CD4-positive, alpha-beta T cell treated with Interleukin-4 for 1 hour (primary cell): ENCODE results near the gene ADGRB2.

ENCODE experiments used
- DNase-seq, 2 donors: peaks; one replicate each; pipeline ENCODE4 v3.0.0-alpha.2; 2020 to 2022

The ADGRB2 gene

DNA sequence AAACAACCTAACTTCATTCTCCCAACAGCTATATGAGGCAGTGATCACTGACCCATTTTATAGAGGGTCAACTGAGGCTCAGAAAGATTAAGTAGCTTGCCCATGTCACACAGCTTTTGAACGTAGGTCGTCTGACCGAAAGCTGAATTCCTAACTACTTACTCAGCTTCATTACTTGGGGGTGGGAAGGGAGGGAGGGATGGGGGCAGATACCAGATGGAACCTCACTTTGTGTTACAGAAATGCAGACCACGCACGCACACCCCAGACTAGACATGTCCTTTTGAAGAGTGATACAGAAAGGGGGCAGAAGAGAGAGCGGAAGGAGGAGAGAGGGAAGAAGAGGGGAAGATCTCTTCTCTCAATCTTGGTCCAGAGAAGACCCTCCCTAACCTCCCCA lies 2.3 kb downstream of the ADGRB2 start:
- DNase-seq: no peak

DNA sequence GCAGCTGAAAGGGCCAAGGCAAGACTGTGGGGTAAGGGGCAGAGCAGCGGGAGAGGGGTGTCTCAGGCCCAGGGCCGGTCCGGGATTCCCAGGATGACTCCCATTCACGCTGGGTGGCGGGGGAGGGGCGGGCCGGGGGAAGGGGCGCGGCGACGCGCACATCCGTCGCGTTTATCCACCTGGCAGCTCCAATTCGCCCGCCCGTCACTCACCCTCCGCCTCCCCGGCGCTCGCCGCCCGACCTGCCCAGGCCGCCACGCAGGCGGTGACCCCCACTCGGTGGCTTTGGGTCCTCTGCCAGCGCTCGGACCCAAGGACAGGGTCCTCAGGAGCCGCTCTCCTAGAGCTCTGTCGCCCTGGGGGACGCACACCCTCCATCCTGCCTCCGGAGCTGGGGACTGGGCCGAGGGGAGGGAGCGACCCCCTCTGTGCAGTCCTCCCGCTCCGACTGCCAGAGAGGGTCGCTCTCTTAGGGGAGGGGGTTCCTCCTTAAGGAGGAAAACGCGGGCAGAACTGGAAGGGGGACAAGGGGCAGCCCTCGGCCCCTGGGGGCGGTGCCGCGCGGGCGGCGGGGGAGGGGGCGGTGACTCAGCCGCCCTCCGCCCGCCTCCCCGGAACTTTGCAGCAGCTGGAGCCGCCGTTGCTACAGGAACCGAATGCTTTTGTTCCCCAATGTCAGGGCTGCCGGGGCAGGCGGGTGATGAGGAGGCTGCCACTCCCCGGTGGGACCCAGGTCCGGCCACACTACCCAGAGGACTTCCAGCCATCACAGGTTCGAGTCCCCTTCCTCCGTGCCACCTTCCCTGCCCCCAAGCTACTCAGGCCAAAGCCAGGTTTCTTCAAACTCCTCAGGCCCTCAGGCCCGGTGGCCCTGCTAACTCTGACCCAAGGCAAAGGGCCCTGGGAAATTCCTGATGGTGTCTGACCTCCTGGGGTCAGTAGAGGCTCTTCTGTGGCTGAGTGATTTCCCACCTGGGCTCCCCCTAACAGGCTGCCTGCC lies 3.4 kb downstream of the ADGRB2 start:
- DNase-seq: peak; percentile 75 to 81

DNA sequence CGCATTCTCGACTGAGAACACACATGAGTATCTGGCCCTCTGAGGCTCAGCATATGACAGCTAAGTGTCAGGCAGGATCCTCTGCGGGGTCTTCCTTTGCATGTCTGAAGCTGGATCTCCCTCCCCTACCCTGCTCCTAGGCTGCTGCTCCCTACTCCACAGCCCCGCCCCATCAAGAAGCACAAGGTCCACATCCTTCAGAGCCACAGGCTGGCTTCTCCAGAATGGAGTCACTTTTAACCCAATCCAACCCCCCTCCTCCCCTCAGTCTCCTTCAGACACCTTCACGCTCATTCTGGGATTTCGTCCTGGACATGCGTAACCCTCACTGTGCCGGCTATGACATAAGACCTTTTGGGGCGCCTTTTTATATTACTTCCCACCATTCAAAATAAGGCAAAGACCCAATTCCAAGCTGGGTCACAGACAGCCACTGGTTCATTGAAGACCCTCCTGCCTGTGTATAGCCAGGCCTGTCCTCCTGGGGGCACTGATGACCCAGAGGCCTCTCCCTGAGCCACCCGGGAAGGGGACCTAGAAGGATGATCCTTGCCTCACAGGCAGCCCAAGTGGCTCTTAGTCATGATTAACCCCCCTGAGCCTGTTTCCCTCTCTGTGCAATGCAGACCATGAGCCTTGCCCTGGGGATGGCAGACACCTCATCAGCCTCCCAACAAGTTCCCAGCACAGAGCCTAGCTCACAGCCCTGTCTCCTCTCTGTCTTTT lies 4.7 kb downstream of the ADGRB2 start:
- DNase-seq: no peak

DNA sequence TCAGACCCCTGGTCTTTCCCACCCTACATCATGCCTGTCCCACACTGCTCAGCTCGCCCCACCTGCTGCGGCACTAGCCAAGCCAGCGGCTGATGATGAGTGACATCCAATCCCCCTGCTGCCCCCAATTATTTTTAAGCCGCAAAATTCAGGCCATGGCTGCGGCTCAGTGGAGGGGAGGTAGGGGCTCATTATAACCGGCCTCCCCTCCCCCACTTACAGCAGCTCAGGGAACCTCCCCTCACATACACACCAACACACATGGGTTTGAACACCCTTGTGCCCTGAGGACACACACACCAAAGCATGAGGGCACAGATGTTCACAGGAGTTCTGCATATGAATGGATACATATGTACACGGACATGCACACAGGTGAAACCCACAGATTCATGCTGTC lies 5.3 kb downstream of the ADGRB2 start:
- DNase-seq: no peak

DNA sequence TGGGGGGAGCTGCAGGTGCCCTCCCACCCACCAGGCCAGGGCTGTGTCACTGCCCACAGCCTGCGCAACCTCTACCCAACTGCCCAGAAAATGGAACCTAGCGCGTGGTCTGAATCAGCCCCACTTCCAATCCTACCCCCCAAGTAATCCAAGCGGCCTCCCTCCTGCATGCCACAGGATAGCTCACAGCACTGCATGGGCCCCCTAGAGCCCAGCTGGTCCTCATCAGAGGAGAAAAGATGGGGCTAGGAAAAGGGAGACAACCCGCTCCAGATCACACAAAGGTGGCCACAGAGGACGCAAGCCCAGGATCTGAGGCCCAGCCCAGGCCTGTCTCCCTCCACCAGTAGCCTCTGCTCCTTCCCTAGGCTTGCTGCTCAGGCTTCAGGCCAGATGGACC lies 6.2 kb downstream of the ADGRB2 start:
- DNase-seq: no peak

DNA sequence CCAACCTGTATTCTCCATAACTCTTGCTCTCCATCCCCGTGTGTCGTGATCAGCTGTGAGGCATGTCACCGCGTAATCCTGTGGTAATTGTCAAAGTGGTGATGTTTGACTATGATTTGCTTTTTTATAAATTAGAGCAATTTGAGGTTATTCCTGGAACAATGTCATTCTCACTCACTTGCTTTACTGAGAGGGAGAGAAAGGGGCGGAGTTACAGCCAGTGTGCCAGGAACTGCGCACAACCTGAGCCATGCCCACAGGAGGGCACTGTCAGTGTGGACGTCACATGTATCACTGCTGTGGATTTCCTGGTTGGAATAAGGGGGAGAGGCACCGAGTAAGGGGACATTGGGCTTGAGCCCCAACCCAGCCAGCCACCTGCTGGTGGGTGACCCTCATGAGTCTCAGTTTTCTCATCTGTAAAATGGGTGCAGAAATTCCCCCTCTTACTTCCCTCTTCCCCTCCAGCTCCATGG lies 6.9 kb downstream of the ADGRB2 start:
- no peak for DNase-seq

DNA sequence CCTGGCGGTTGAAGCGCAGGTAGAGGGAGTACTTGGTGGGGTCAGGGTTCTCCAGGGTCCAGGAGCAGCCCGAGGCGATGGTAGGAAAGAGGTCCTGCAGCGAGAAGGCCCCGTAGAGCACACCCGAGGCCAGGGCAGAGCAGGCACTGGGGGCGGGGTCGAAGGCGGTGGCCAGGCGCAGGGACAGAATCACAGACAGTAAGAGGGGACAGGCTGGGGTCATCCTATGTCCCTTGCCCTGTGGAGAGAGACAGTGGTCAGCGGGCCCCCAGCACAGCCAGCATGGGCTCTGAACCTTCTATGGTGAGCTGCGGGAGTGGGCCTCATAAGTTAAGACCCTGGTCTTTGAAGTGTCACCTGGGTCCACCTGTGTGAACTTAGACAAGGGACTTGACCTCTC lies 7.6 kb downstream of the ADGRB2 start:
- no peak for DNase-seq

DNA sequence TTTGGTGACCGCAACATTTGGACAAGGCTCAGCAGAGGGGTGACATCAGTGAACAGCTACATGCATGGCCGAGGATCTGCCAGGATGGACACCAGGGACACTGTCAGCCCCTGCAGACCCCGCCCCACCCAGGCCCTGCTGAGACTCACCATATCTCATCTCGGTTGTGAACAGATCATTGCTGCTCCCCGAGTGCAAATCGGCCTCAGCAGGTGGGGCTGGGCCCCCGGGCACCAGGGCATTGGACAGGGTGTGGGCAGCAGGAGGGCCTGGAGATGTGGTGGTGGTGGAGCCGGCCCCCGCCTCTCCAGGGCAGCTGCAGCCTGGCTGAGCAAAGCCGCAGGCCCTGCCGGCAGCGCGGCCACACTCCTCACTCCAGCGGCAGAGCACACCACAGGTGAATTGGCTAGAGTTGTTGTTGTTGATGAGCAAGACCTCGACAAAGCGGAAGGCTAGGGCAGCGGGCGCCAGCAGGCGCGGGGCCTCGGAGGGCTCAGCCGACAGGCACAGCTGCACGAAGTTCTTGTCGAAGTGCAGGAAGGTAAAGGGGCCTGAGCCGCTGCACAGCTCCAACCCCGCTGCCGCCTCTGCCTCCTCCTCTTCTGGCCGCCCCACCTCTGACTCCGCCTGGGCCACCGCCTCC lies 8.2 kb downstream of the ADGRB2 start:
- no peak for DNase-seq

DNA sequence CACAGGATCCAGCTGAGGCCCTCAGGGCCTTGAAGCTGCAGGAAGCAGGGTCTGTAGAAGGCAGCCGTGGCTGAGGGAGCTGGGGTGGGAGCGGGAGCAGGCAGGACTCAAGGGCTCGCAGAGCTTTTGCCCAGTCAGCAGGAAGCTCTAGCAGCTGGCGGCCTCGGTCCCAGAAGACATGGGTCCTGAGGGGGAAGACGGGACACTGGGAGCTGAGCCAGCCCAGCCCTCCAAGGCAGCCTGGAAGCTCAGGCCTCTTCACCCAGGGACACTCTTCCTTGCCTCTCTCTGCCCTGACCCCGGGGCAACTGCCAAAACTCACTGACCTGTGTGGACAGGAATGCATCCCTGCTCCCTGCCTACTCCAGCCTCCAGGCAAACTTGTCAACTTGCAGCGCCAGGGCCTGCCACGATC lies 8.9 kb downstream of the ADGRB2 start:
- no peak for DNase-seq

DNA sequence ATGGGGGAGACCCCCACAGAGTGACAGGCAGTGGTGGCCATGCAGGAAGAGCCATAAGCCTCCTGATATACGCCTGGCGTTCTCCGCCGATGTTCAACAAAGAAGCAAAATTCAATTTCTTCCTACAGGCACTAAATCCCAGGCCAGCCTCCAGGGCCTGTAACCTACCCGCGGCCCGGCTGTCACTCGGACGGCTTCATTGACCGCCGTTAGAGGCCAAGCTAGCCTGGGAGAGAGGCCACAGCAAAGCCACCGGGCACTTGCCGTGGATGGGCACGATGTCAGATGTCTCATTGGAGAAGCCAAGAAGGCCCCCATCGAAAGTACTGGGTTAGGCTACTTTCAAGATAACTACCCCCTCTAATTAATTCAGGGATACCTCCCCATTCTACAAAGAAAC lies 9.7 kb downstream of the ADGRB2 start:
- DNase-seq: no peak

DNA sequence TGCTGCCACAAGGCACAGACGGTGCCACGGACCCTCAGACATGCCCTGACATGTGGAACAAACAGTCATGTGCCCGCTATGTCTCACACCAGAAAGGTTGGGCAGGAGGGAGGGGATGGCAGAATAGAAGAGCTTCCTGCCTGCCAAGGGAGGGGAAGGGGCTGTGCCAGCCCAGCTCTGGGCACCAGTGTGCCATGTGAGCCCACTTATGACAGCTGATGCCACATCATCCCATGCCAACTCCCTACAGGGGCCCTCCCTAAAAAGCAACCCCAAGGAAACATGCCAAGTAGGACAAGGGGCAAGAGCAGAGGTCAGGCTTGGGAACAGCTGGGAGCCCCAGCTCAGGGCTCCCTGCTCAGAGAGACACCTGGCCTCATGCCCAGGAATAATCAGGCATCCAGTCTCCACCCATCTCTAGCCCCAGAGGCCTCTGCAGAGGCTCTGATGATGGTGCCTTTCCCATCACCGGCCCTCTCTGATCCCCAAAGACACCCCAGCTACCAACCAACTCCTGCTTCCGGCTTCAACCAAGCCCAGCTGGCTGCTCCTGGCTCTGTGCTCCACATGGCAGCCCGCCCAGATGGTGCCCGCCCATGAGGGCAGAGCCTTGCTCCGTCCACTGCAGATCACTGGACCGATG lies 10.3 kb downstream of the ADGRB2 start:
- no peak for DNase-seq

DNA sequence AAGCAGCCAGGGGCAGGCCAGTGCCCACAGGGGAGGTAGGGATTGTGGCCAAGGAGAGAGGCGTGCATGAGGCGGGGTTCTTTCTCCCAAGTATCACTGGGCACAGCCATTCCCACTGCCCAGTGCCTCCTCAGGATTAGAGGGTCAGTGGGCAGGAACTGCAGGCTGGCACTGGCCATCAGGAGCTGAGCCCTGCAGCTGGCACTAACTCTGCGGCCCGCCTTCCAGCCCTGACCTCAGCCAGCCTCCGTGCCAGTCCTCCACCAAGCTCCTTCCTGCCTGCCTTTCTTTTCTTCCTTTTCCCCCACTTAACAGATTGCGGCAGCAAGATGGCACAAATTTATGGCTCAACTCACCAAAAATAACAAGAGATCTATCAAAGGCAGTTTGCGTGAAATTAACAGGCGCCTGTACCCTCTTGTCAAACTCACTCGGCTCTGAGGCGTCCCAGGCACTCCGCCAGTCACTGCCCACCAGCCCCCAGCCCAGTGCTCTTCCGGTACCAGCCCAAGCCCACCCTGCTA lies 11.1 kb downstream of the ADGRB2 start:
- no peak for DNase-seq

DNA sequence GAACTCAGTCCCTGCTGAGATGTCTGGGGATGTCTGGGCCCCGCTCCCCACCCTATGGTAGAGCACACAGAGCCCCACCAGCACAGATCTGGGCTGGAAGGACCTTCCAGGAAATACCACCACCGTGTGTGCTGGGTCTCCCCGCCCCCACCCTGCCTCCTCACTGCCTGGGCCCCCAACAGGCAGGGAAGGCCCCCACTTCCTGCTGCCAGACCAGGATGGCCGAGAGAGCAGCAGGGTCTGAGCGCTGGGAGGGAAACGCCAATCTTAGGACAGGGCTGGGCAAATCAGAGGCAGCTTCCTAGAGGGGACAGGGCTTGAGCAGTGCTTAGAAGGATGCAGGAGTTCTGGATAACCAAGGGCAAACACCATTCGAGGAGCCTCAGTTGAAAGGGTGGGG lies 11.9 kb downstream of the ADGRB2 start:
- DNase-seq: no peak

DNA sequence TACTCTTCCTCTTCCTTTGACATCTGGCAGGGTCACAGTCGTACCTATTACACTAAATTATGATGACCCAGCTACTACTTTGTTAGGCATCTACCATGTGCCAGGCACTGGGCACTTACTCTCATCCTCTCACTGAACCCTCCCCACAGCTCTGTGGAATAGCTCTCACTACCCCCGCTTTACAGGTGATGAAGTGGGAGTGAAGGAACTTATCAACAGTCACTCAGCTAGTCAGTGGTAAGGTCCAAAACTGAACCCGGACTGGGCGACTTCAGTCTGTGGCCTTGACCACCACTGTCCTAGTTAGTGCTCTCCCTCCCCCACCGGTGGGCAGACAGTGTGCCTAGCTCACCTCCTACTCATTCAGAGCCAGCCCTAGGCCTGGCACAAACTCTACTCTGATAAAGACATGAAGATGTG lies 12.3 kb downstream of the ADGRB2 start:
- no peak for DNase-seq

DNA sequence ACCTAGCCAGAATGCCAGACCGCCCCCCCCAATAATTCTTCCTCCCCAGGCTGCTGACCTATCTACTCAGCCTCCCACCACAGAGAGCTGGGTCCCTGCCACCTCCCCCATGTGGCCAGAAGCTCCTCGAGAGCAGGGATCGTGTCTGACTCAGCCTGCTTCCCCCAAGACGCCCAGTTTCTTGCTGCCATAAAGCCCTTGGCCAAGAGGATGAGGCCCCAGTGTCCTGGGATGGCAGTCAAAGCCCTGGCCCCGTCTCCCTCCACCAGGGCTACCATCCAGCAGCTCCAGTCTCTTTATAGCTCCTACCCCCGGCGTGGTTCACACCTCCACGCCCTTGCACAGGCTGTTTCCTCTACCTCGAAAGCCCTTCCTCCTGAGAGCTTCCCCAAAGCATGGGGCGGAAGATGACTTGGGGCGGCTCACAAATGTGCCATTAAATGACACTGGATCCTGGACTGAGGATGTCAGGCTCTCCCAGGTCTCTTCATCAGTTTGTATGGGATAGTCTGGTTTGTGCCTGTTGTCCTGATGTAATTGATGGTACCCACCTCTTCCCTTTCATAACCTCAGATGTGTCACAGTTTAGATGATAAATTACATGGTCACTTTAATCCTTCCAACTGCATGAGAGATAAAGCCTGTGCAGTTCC lies 13.2 kb downstream of the ADGRB2 start:
- peak; percentile 49 for DNase-seq

DNA sequence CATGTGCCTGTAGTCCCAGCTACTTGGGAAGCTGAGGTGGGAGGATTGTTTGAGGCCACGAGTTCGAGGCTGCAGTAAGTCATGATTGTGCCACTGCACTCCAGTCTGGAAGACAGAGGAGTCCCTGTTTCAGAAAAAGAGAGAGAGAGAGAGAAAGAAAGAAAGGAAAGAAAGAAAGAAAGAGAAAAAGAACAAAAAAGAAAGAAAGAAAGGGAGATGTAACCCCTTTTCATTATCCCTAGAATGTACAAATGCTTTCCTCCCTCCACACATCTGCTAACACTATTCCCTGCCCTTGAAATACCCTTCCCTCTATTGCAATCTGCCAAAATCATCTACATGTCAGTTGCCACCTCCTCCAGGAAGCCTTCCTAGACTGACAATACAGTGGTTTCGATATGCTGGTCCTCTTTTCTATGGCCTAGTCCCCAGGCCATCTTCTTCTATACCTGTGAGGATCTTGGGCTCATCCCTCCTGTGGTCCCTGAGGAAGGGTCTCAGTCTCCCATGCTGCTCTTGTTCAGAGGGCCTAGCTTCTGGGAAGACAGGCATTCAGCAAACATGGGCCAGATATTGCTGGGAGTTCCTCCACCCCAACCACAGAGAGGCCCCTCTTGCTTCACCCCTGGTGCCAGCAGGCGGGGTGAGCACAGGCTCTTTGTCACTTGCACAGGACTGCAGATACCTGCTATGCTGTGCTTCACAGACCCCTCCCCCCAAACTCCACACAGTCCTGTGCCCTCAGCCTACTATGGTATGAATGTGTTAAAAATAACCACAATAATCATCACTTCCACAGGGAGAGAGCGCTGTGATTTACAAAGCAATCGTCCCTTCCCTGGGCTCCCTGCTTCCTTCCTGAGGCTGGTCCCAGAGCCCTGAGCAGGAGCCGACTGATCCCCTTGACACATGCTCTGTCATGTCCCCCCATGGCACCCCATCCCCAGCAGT lies 14.1 kb downstream of the ADGRB2 start:
- no peak for DNase-seq

DNA sequence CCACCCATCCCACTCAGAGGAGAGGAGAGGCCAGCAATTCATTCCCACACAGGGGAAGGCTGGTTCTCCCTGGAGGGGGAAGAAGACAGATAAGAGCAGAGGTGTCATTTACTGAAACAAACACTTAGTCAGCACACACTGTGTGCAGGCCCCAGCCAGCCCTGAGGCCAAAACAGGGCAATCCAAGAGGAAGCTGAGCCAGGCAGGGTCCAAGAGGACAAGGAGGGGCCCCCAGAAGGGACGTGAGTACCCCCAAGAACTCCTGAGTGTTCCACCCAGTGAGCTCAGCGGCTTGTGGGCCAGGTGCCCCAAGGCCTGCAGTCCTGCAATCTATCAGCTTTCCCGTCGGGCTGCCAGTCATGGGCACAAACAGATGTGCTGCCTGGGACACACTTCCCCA lies 15.8 kb downstream of the ADGRB2 start:
- no peak for DNase-seq

DNA sequence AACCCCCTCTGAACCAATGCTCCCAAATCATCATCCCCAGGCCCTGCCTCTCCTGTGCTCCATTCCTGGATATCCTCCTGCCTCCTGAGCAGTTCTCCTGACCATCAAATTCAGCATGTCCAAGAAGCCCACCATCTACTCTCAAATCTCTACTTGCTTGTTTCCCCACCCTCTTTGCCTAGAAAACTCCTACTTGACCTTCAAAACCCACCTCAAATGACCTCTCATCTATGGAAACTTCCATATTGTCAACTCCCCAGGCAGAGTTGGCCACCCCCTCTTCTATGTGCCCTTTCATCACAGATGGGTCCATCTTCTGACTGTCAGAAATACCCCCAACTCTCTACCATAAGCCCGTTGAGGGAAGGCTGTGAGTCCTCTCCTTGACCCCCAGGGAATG lies 16.8 kb downstream of the ADGRB2 start:
- no peak for DNase-seq

DNA sequence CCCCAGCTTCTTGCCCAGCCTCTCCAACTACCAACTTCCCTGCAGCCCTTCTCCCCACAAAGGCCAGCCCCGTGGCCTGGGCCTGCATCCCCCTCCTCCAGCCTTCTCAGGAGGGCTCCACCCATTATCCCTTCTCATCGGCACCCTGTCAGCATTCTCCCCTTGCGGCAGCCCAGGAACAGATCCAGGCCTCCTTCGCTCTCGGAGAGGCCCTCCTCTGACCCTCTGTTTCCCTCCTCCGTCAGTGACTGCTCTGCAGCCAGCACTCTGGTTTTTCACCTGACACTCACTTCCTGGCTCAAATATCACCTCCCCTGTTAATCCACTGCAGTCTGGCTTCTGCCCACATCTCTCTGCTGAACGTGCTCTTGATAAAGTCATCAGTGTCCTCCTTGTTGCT lies 17.5 kb downstream of the ADGRB2 start:
- no peak for DNase-seq

DNA sequence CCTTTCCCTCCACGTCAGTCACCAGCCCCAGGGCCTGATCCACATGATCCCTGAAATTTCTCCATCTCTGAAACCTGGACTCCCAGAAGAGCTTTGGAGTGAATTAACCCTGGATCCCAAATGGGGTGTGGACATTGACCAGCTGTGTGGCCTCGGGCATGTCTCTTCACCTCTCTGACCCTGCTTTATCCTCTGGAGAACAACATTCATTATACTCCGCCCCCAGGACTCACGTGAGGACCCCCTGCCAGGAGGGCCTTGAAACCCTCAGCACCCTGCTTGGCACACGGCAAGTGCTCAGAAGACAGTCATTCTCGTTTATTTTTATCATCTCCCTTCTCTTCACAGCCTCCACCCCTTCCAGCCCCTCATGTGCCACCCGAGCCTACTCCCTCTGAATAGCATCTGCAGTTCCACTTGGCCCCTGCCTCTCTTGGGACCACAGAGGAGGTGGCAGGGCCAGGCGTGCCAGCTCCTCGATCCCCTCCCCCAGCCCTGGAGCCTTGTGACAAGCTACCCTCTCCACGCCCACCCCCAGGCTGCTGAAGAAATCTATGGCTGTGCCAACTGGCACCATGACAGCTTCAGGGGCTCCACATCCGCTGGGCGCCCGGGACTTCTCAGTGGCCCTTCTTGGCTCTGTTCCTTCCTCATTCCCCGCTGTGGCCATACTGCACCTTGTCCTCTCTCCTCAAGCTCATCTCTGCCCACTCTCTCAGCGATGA lies 18.0 kb downstream of the ADGRB2 start:
- DNase-seq: no peak
